H1 (cell line): ENCODE measurements around the gene HORMAD2.

ENCODE experiments used
- EP300 ChIP-seq, 2 experiments: IDR thresholded peaks; 1 replicate in 1 of 2; 2 replicates in 1 of 2; pipeline ENCODE4 v1.6.1; 2011 to 2012; ENCODE audit warnings: low read depth in 2 of 2, low read length in 2 of 2, mild to moderate bottlenecking in 2 of 2, borderline replicate concordance in 1 of 2, inconsistent platforms in 1 of 2, moderate library complexity in 1 of 2
- EZH2 ChIP-seq: fragments of 200-600 bp; sonication (generic); IDR thresholded peaks from 2 replicates; pipeline ENCODE4 v1.7.1; 2012; ENCODE audit warnings: low read depth, mild to moderate bottlenecking, moderate library complexity, low read length, inconsistent platforms; ENCODE audit not compliant: severe bottlenecking
- RFX5 ChIP-seq: IDR thresholded peaks from 2 replicates; pipeline ENCODE4 v1.6.1; 2011; ENCODE audit warnings: low read depth, low read length, improper control_type of control experiment, borderline replicate concordance
- TF ChIP-seq, protein P1 (sequence below): IDR thresholded peaks from 2 replicates; pipeline ENCODE4 v1.6.1; 2011; ENCODE audit warnings: low read depth, mild to moderate bottlenecking, low read length; ENCODE audit not compliant: insufficient read depth
- TF ChIP-seq, protein P2 (sequence below), 3 experiments: IDR thresholded peaks; 1 replicate in 2 of 3; 2 replicates in 1 of 3; pipeline versions ENCODE4 v1.5.1 to v1.6.1; 2011; ENCODE audit warnings: low read length in 3 of 3, mild to moderate bottlenecking in 3 of 3, inconsistent platforms in 2 of 3, low read depth in 1 of 3, moderate library complexity in 1 of 3; ENCODE audit not compliant: insufficient read depth in 1 of 3; ENCODE audit errors: control extremely low read depth in 1 of 3

DNA sequence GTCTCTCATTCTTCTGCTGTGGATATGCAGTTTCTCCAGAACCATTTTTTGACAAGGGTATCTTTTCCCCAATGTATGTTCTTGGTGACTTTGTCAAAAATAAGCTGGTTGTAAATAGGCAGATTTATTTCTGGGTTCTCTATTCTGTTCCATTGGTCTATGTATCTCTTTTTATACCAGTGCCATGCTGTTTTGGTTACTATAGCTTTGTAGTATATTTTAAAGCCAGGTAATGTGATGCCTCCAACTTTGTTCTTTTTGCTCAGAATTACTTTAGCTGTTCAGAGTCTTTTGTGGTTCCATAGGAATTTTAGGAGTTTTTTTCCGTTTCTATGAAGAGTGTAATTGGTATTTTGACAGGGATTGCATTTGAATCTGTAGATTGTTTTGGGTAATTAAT is 12.4 kb downstream of the HORMAD2 start:
- TF ChIP-seq EZH2 (no peak), EP300 (IDR thresholded peaks at IDR 0.05; ENCODE audit: borderline replicate concordance in 1 of 2, low read depth in 2 of 2, low read length in 2 of 2) (no peak), RFX5 (no peak)
- TF ChIP-seq, protein P1, sequence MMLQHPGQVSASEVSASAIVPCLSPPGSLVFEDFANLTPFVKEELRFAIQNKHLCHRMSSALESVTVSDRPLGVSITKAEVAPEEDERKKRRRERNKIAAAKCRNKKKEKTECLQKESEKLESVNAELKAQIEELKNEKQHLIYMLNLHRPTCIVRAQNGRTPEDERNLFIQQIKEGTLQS, result no peak
- TF ChIP-seq, protein P2, sequence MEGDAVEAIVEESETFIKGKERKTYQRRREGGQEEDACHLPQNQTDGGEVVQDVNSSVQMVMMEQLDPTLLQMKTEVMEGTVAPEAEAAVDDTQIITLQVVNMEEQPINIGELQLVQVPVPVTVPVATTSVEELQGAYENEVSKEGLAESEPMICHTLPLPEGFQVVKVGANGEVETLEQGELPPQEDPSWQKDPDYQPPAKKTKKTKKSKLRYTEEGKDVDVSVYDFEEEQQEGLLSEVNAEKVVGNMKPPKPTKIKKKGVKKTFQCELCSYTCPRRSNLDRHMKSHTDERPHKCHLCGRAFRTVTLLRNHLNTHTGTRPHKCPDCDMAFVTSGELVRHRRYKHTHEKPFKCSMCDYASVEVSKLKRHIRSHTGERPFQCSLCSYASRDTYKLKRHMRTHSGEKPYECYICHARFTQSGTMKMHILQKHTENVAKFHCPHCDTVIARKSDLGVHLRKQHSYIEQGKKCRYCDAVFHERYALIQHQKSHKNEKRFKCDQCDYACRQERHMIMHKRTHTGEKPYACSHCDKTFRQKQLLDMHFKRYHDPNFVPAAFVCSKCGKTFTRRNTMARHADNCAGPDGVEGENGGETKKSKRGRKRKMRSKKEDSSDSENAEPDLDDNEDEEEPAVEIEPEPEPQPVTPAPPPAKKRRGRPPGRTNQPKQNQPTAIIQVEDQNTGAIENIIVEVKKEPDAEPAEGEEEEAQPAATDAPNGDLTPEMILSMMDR (IDR thresholded peaks at IDR 0.05; ENCODE audit: control extremely low read depth in 1 of 3, insufficient read depth in 1 of 3, low read depth in 1 of 3, low read length in 3 of 3), result no peak
